H4 (cell line): ENCODE results near the gene TRIP11. TPM values are rescaled to one million over a fixed set of nuclear protein-coding genes. Genes with fewer than 3 reads are reported as not detected.
"Not testable (repeated sequence)": the region's sequence is repeated elsewhere in the genome, so short reads cannot be mapped to it uniquely, and the experiment has no call there.

Source experiments
- DNase-seq: peaks from one replicate; pipeline ENCODE4 v3.0.0-alpha.2; 2015; ENCODE audit warnings: low spot score
- total RNA-seq: library from RNA; depleted of rRNA; stranded (reverse); fragments of >200 nt; shearing (Covaris generic); gene quantifications from 2 replicates; pipeline ENCODE4 v1.2.3, GENCODE V29; 2014; rRNA removed

TRIP11 gene
- 18.1 and 21.3 TPM in 2 replicates for total RNA-seq

DNA sequence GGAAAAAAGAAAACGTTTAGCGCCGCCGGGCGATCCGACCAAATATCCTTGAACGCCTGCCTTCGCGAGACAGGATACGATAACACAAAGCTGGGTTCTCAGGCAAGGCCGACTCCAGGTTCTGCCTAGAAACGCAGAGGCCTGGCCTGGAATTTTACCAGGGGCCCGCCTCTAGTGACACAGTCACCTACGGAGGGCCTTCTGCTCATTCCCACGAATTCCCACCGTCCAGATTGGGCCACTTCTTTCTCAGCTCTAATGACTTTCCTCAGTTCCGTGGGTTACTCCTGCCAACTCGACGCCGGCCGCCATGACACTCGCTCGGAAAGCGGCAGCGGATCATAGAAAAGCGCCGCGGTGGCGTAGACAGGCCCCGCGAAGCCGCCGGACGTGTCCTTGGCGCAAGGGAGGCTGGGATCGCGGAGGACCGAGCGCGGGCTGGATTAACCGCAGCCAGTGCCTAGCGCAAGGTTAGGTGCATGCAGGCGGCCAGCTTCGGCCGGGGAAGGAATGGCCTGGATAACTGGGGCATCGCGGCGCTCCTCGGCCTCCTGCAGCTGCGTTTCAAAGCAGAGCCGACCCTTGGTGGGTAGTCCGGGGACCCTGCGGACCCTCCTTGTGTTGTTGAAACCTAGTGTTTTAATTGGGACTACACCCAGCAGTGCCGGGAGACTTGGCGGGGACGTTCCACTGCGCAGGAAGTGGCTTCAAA is at the start of gene TRIP11:
TSS of gene TRIP11 (minus strand) at position 341 of the 712 bp plus-strand sequence. CDS start 374 bp downstream, outside the sequence.
- DNase-seq: peak; percentile 89

DNA sequence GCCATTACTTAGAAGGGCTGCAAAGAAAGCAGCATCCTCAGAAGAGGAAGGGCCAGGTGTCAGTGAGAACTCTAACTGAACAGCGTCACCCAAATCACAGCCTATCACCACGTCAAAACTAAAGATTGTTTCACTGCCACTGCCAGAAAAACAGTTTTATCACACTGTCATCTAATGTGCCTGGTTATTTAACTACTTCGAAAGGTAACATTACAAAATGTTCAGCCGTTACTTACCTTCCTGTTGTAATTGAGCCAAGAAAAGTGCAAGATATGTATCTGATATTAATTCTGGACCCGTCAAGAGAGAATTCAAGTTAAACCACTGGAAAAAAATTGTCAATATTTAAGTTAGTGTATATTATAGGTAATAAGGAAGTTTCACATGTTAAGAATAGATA is 48.6 kb upstream of the TRIP11 start:
- no peak for DNase-seq

DNA sequence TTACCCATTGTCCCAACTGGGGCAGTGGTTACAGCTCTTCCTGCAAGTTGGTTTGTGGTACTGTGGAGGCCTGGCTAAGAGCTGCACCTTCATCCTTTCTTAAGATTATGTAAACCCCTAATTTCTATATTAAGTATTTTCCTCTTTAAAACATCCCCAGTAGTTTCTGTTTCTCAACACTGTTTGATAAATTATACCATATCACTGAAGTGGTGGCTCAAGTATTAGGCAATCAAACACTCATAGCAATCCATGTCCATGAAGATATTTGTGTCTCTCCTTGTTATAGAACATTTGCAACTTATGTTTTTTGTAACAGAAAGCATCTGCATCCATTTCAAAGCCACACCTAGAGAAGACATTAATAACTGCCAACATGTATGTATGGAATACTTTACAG is 34.7 kb upstream of the TRIP11 start:
- DNase-seq: no peak

DNA sequence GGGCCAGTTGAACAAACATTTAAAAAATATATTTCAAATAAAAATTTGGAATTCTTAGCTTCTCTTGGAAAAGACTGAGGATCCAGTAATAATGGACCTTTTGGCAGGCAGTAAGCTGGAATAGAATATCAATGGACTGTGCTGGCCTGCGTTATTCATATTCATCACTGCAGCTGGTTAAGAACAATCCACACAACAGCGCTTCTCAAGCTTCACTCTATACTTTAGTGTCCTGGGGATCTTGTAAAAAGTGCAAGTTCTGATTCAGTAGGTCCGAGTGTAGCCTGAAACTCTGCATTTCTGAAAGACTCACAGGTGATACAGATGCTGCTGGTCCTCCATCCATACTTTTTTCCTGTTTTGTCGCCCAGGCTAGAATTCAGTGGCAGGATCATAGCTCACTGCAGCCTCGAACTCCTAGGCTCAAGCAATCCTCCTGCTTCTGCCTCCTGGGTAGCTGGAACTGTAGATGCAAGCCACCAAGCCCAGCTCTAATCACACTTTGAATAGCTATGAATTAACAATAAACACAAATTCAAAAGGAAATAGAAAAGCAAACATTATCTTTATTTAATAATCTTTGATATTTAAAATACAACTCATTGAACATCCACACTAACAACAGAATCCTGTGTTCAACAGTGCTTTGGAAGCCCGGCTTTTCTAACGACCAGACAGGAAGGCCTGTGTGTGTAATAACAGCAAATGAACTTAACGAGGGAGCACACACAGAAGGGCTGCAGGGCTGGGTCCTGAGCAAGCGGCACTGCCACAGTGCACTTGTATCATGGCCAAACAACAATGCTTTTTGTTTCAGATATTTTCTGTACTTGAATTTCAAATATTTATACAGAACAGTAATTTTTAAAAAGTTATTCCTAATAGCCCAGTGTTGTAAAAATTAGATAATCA is 18.4 kb upstream of the TRIP11 start:
- DNase-seq: no peak

DNA sequence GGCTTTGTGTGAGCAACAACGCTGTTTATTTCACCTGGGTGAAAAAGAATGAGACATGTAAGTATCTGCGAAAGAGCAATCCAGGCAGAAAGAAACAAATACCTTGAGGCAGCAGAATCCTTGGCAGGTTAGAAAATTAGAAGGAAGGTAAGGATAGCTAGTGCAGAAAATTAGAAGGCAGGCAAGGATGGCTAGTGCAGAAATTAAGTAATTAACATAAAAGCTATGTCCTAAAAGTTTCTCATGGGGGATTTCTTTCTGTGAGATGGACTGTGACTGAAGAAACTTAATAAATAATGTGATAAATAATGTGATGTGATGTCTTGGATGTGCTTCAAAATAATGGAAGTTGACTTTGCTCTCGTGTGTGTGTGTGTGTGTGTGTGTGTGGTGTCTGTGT is 9.9 kb upstream of the TRIP11 start:
- DNase-seq: no peak

DNA sequence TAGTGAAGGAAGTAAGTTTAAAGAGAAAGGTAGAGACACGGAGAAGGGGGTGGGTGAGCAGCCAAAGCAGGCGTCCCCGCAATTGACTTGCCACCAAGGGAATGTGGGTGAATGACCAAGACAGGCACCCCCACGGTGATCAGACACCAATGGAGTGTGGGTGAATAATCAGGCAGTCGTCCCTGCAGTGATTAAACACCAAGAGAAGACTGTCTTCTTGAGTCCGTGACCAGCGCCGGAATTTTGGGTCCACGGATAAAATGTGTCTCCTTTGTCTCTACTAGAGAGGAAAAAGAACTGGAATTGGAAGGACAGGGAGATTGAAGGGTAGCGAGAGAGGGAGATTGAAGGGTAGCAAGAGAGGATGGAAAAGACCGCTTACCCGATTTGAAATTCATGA is 9.4 kb upstream of the TRIP11 start:
- DNase-seq: not testable (repeated sequence)

DNA sequence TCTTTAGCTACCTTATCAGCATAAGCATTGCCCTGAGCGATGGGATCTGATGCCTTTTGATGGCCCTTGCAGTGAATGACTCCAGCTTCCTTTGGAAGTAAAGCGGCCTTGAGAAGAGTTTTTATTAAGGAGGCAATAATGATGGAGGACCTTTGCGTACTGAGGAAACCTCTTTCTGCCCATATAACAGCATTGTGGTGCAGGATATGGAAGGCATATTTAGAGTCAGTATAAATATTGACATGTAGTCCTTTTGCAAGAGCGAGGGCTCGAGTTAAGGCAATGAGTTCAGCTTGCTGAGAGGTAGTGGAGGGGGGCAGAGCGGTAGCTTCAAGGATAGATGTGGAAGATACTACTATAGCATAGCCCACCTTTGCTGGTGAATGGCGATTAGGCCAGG is 6.0 kb upstream of the TRIP11 start:
- DNase-seq: not testable (repeated sequence)

DNA sequence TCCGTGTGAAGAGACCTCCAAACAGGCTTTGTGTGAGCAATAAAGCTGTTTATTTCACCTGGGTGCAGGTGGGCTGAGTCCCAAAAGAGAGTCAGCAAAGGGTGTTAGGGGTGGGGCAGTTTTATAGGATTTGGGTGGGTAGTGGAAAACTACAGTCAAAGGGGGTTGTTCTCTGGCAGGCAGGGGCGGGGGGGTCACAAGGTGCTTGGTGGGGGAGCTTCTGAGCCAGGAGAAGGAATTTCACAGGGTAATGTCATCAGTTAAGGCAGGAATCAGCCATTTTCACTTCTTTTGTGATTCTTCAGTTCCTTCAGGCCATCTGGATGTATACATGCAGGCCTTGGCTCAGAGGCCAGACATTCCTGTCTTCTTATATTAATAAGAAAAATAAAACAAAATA is 1.9 kb upstream of the TRIP11 start:
- DNase-seq: not testable (repeated sequence)

DNA sequence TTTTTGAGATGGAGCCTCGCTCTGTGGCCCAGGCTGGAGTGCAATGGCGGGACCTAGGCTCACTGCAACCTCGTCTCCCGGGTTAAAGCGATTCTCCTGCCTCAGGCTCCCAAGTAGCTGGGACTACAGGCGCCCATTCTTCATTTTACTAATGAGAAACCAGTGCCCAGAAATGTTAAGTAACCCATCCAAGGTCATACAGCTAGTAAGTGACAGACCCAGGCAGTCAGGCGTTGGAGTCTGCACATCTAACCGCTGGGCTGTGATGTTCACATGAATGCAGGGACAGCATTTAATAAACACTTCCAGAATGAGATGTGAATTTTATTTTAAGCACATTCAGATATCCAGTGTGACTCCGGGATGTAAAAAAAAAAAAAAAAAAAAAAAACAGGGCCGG is 1.3 kb upstream of the TRIP11 start:
- no peak for DNase-seq

DNA sequence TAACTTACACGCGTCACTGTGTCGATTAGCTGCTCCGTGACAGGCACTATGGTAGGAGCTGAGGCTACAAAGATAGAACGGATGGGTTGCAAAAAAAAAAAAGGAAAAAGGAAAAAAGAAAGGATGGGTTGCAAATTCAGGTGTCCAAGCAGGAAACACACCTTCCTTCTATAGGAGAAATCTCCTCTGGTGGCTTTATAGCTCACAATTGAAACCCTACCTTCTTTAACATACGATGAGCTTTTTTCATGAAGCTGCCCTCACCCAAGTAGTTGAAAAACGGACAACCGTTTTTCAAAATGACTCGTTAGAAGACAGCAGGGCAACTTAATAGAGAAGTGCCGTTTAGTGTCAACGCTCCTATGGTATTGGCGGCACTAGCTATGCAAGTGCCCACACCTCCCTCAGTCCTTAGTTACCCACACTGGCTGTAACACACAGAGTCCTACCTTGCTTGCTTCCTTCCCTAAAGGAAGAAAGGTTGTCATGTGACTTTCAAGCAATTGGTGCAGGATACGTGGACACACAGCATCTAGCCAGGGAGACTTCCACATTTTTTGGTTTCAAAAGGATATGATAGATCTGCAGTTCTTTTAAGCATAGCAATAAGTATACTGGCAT is 682 bp upstream of the TRIP11 start:
- DNase-seq: peak; percentile 14

DNA sequence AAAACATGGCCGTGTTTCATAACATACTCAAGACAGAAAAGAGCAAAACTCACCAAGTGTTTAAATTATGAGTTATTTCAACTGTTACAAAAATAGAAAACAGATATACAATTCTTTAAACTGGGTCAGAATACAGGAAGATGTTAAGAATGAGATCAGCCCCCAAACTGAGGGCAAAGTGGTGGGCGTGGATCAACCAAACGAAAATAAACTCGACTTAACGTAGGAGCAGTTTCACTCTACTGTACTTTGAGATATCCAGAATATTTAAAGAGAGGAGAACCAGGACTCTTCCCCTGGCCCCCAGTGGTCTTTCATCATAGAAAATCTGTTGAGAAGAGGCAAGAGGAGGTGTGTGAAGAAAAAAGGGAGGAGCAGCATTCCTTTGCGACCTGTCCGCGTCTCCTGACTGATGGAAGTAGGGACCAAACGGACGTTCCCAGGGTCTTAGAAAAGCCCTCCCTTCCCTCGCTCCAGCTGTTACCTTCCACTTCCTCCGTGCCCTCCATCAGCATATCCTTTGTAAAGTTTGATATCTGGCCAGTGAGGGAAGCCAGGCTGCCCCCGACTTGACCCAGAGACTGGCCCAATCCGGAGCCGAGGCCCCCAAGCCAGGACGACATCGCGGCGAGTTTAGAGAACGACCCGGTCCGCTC is 668 bp downstream of the TRIP11 start:
- peak; percentile 67 for DNase-seq

DNA sequence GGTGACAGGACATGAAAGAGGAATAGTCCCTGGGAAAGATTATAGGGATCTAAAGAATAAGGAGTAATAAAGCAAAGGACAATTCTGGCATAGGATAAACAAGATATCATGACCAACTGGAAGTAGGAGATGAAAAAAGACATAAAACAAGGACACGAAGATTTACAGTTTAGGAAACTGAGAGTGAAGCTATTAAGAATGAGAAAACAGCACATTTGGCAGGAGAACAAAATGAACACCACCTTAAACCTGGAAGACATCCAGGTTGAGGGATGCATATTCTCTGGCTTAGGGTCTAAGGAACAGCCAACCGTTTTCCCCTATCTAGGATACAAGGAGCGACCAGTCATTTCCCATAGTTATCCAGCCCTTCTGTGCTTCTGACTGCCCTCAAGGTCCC is 1.9 kb downstream of the TRIP11 start:
- no peak for DNase-seq

DNA sequence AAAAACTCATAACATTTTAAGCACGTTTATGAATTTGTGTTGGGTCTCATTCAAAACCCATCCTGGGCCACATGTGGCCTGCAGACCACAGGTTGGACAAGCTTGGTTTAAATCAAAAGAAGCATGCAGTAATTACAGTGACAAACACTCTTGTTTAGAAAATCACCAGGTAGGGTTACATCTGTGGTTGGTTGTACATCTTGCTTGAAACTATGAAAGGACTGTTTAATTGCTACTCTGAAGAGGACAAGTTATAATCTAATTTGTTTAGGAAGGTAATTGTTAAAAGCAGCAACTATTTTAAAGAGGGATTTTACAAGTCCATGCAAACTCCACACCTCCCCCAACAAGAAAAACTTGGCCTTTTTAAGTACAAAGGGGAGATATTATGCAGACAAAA is 4.0 kb downstream of the TRIP11 start:
- no peak for DNase-seq

DNA sequence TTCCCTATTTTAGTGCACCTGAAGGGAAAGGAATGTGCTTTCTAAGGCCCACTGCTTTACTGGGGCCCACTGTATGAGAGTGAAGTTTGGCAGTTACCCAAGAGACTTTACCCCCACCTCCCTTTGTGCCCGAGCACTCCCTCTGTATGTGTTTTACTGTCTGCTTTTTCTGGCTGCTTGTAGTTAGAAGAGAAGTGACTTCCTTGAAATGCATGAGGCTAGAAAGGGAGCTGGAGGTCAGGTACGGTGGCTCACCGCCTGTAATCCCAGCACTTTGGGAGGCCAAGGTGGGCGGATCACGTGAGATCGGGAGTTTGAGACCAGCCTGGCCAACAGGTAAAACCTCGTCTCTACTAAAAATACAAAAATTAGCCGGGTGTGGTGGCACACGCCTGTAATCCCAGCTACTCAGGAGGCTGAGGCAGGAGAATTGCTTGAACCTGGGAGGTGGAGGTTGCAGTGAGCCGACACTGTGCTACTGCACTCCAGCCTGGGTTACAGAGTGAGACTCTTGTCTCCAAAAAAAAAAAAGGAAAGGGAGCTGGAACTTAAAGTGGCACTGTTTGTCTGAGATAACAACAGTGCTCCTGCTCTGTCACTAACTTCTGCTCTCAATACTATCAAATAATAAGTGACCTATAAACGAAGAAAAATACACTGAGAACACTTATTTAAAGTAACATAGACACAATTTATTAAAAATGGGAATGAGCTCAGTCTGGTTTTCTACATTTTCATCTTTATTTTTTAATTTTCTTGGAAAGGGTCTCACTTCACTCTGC is 5.8 kb downstream of the TRIP11 start:
- DNase-seq: no peak

DNA sequence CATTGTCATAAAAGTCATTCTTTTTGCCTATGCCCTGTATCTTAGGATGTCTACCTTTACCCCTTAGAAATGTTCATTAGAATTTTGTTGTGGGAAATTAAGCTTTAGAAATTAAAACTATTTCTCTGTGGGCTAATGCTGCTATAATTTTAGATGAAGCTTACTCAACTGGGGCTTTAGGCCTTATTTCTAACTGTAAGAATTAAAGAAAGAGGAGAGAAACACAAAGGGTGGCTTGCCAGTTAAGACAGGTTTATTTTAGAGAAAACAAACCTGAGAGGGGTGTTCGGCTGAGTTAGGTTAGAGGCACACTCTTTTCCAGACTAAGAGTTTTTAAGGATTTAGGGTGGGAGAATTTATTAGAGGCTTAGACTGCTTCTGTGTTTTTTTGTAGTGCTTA is 6.4 kb downstream of the TRIP11 start:
- DNase-seq: no peak

DNA sequence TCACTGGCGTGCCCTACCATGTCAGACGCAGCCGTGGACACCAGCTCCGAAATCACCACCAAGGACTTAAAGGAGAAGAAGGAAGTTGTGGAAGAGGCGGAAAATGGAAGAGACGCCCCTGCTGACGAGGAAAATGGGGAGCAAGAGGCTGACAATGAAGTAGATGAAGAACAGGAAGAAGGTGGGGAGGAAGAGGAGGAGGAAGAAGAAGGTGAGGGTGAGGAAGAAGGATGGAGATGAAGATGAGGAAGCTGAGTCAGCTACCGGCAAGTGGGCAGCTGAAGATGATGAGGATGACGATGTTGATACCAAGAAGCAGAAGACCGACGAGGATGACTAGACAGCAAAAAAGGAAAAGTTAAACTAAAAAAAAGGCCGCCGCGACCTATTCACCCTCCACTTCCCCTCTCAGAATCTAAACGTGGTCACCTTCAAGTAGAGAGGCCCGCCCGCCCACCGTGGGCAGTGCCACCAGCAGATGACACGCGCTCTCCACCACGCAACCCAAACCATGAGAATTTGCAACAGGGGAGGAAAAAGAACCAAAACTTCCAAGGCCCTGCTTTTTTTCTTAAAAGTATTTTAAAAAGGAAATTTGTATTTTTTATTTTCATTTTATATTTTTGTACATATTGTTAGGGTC is 13.2 kb downstream of the TRIP11 start:
- no peak for DNase-seq

DNA sequence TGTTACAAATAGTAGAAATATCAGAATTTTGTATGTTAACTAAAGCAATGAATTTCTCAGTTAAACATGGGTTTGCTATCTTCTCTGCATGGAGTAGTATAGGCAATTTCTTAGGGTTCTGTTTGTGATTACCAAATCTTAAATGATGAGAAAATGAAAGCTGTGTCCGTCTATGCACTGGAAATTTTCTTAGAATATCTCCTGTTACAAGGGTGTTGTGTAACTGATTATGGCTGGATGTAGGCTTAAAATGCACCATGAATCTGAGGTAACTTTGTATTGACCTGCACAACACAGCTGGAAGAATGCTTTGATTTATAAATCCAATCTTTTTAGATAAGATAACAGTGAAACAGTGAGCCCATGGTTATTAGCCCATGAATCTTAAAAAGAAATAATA is 17.8 kb downstream of the TRIP11 start:
- DNase-seq: no peak

DNA sequence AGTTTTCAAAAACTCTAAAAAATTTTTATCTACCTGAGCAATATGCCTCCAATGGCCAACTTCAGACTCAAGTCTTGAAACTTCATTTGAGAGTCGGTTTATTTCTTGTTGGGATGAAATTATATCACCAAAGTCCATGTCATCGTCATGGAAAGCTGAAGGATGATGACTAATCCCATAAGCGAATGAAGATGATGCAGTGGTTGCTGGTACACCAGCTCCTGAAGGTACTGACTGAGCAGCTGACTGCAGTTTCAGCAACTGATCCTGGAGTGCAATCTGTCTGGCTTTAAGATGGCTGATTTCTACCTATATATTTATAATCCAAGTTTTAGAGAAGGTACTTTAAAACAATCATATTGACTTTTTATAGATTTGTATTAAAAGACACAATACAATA is 18.3 kb downstream of the TRIP11 start:
- no peak for DNase-seq

DNA sequence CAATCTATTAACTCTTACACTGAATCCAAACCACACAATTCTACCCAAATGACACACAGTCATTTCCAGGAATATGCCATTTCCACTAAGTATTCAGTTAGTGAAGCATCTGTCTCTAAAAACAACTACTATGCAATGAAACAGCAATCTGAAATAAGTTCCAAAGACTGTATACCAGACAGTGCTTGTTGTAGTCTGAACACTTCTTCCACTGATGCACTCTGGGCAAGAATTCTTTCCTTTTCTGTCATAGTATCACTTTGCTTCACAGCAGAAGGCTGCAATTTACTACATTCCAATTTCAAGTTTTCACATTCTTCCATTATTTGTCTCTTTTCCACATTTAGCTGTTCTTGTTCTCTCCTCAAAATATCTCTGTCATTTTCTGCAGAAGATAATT is 25.8 kb downstream of the TRIP11 start:
- no peak for DNase-seq

DNA sequence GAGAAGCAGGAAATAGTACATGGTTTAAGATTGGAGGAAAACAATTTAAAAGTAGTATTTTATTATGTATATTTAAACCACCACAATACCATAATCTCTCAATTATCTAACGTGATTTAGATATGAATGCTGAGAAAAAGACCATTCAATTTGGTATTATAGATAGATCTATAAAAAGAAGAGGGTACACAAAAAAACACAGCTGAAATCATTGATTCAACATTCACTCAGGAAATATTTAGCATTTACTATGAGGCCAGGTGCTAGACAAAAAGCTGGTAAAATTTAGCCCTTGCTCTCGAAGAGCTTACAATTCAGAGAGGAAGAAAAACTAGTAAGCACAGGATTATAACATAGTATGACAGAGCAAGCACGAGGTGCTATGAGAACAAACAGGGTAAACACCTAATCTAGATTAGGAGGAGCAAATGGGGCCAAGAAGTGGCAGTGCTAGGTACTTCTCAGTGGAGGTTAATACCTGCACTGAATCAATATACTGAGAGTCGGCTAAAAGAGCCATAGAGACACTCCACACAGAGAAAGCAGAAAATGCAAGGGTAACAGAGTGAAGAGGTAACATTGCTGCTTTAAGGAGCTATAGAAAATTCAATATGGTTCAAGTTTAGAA is 27.6 kb downstream of the TRIP11 start:
- no peak for DNase-seq
